ENCODE results near the gene ANKRD60.

- TF ChIP-seq CTCF (conservative IDR thresholded peaks at IDR 0.05 in 1 of 2, IDR thresholded peaks at IDR 0.05 in 1 of 2; ENCODE audit: low read depth in 1 of 2, low read length in 2 of 2) (no peak), EZH2 (IDR thresholded peaks at IDR 0.05; ENCODE audit: low read length, missing control alignments) (no peak)
Observed at GRCh38 chr20:58197185-58197469, 31.3 kb downstream of the ANKRD60 start.

Measured in fibroblast of lung (primary cell).